GF-D8 (cell line): ENCODE data around the gene ACRBP.
A peak's percentile ranks its signal among the peaks of the same experiment; 100 is the strongest.

Experiments
- DNase-seq: peaks from one replicate; lab custom pipeline; 2025; lab: John Stamatoyannopoulos, UW

The ACRBP gene

GRCh38 chr12:6647083-6647604 lies at the start of gene ACRBP:
ACRBP (minus strand) TSS chr12:6647432; CDS start chr12:6647366, 66 bp downstream.
- DNase-seq, result no peak

GRCh38 chr12:6695313-6696045 lies 48.2 kb upstream of the ACRBP start:
- DNase-seq, result peak; percentile 11

GRCh38 chr12:6694701-6695100 lies 47.5 kb upstream of the ACRBP start:
- DNase-seq, result no peak

GRCh38 chr12:6693832-6694355 lies 46.7 kb upstream of the ACRBP start:
- DNase-seq, result no peak

- no peak for DNase-seq
These were observed 45.7 kb upstream of the ACRBP start for GRCh38 chr12:6692888-6693287.

- no peak for DNase-seq
These were observed 44.2 kb upstream of the ACRBP start for GRCh38 chr12:6691473-6691872.

- DNase-seq, result peak; percentile 98
These were observed 42.0 kb upstream of the ACRBP start, which contains the start of gene ZNF384 for GRCh38 chr12:6688999-6689882. ZNF384 (minus strand) TSS chr12:6689375; CDS start chr12:6679520, 9,855 bp downstream.

GRCh38 chr12:6688543-6688998 lies 41.3 kb upstream of the ACRBP start:
- peak; percentile 62 for DNase-seq

- DNase-seq, result no peak
These were observed 38.6 kb upstream of the ACRBP start for GRCh38 chr12:6685814-6686213.

- DNase-seq, result no peak
These were observed 37.4 kb upstream of the ACRBP start for GRCh38 chr12:6684609-6685008.

GRCh38 chr12:6676962-6677361 lies 29.7 kb upstream of the ACRBP start:
- no peak for DNase-seq

GRCh38 chr12:6672143-6672542 lies 24.9 kb upstream of the ACRBP start:
- DNase-seq, result no peak

- DNase-seq, result peak; percentile 61
These were observed 20.5 kb upstream of the ACRBP start for GRCh38 chr12:6667559-6668210.

- DNase-seq, result no peak
These were observed 19.0 kb upstream of the ACRBP start for GRCh38 chr12:6666211-6666610.

- peak; percentile 67 for DNase-seq
These were observed 17.7 kb upstream of the ACRBP start for GRCh38 chr12:6664902-6665301.

- DNase-seq, result peak; percentile 98
These were observed 15.9 kb upstream of the ACRBP start, which contains the start of gene ING4 for GRCh38 chr12:6662906-6663742. ING4 (minus strand) TSS chr12:6663119; CDS start chr12:6663101, 18 bp downstream.

- DNase-seq, result no peak
These were observed 15.3 kb upstream of the ACRBP start for GRCh38 chr12:6662602-6662905.

GRCh38 chr12:6653987-6654386 lies 6.8 kb upstream of the ACRBP start:
- DNase-seq, result no peak

- no peak for DNase-seq
These were observed 6.1 kb upstream of the ACRBP start for GRCh38 chr12:6653342-6653741.

- DNase-seq, result no peak
These were observed 5.2 kb upstream of the ACRBP start for GRCh38 chr12:6652391-6652790.

- DNase-seq, result no peak
These were observed 3.6 kb upstream of the ACRBP start for GRCh38 chr12:6650832-6651231.
